HepG2 (cell line): ENCODE measurements around the gene EARS2. TPM values are rescaled to one million over a fixed set of nuclear protein-coding genes. Genes with fewer than 3 reads are reported as not detected.

ENCODE experiments used
- ARNTL ChIP-seq: sonication (generic); formaldehyde crosslinking; IDR thresholded peaks from 2 replicates; pipeline ENCODE4 v1.4.0; 2020; ENCODE audit warnings: mild to moderate bottlenecking, missing genetic modification reagents
- CBX5 ChIP-seq: sonication (generic); formaldehyde crosslinking; IDR thresholded peaks from 2 replicates; pipeline ENCODE4 v1.4.0; 2020; ENCODE audit warnings: missing genetic modification reagents, borderline replicate concordance
- DMAP1 ChIP-seq: IDR thresholded peaks from 2 replicates; pipeline ENCODE4 v1.6.1; 2016
- EP300 ChIP-seq, 3 experiments: sonication (generic) in 1 of 3; formaldehyde crosslinking in 1 of 3; IDR thresholded peaks; 2 replicates each; pipeline versions ENCODE4 v1.5.1 to v1.6.1; 2011 to 2020; ENCODE audit warnings: low read depth in 2 of 3, low read length in 2 of 3, borderline replicate concordance in 1 of 3, improper control_type of control experiment in 1 of 3, mild to moderate bottlenecking in 1 of 3, missing genetic modification reagents in 1 of 3, moderate library complexity in 1 of 3
- GFI1 ChIP-seq: sonication (generic); formaldehyde crosslinking; IDR thresholded peaks from 2 replicates; pipeline ENCODE4 v1.5.0; 2020; ENCODE audit warnings: missing genetic modification reagents, mild to moderate bottlenecking, borderline replicate concordance
- GTF3A ChIP-seq: sonication (generic); formaldehyde crosslinking; conservative IDR thresholded peaks from 2 replicates; pipeline ENCODE4 v1.4.0; 2020; ENCODE audit warnings: mild to moderate bottlenecking, missing genetic modification reagents
- HDAC1 ChIP-seq: sonication (generic); formaldehyde crosslinking; IDR thresholded peaks from 2 replicates; pipeline ENCODE4 v1.5.1; 2020; ENCODE audit warnings: mild to moderate bottlenecking, missing genetic modification reagents
- HIVEP1 ChIP-seq: sonication (generic); formaldehyde crosslinking; IDR thresholded peaks from 2 replicates; pipeline ENCODE4 v1.4.0; 2020; ENCODE audit warnings: mild to moderate bottlenecking, missing genetic modification reagents
- HOXA9 ChIP-seq: sonication (generic); formaldehyde crosslinking; IDR thresholded peaks from 2 replicates; pipeline ENCODE4 v1.8.1; 2022; ENCODE audit warnings: missing genetic modification reagents, mild to moderate bottlenecking, moderate library complexity, borderline replicate concordance
- KIAA2018 ChIP-seq: sonication (generic); formaldehyde crosslinking; IDR thresholded peaks from 2 replicates; pipeline ENCODE4 v1.5.0; 2020; ENCODE audit warnings: mild to moderate bottlenecking, missing genetic modification reagents, borderline replicate concordance
- NPAS2 ChIP-seq: sonication (generic); formaldehyde crosslinking; IDR thresholded peaks from 2 replicates; pipeline ENCODE4 v1.8.0; 2022; ENCODE audit warnings: mild to moderate bottlenecking, missing genetic modification reagents, borderline replicate concordance
- NRL ChIP-seq: sonication (generic); formaldehyde crosslinking; IDR thresholded peaks from 2 replicates; pipeline ENCODE4 v1.5.0; 2020; ENCODE audit warnings: missing genetic modification reagents, mild to moderate bottlenecking, moderate library complexity, borderline replicate concordance
- PITX1 ChIP-seq: sonication (generic); formaldehyde crosslinking; IDR thresholded peaks from 2 replicates; pipeline ENCODE4 v1.5.1; 2020; ENCODE audit warnings: mild to moderate bottlenecking, missing genetic modification reagents
- ZC3H13 ChIP-seq: sonication (generic); formaldehyde crosslinking; IDR thresholded peaks from 2 replicates; pipeline ENCODE4 v1.8.1; 2023; ENCODE audit warnings: mild to moderate bottlenecking, missing genetic modification reagents, moderate library complexity
- ZNF253 ChIP-seq: sonication (generic); formaldehyde crosslinking; IDR thresholded peaks from 2 replicates; pipeline ENCODE4 v1.8.0; 2022; ENCODE audit warnings: mild to moderate bottlenecking, missing genetic modification reagents, borderline replicate concordance
- ZNF530 ChIP-seq: sonication (generic); formaldehyde crosslinking; IDR thresholded peaks from 2 replicates; pipeline ENCODE4 v1.5.0; 2020; ENCODE audit warnings: low read depth, mild to moderate bottlenecking, missing genetic modification reagents
- ZNF615 ChIP-seq: sonication (generic); formaldehyde crosslinking; IDR thresholded peaks from 2 replicates; pipeline ENCODE4 v1.5.0; 2020; ENCODE audit warnings: mild to moderate bottlenecking, missing genetic modification reagents, borderline replicate concordance
- ZNF678 ChIP-seq: sonication (generic); formaldehyde crosslinking; IDR thresholded peaks from 2 replicates; pipeline ENCODE4 v1.4.0; 2020; ENCODE audit warnings: mild to moderate bottlenecking, missing genetic modification reagents
- ZNF724P ChIP-seq: sonication (generic); formaldehyde crosslinking; IDR thresholded peaks from 2 replicates; pipeline ENCODE4 v1.8.0; 2022; ENCODE audit warnings: missing genetic modification reagents, borderline replicate concordance
- ZSCAN21 ChIP-seq: sonication (generic); formaldehyde crosslinking; IDR thresholded peaks from 2 replicates; pipeline ENCODE4 v1.8.0; 2022; ENCODE audit warnings: mild to moderate bottlenecking, missing genetic modification reagents, moderate library complexity, borderline replicate concordance
- polyA plus RNA-seq, 8 experiments: library from polyadenylated mRNA; depleted of rRNA in 3 of 8; stranded (reverse) in 7 of 8; unstranded in 1 of 8; fragments of >200 nt; fragmentation: Illumina TruSeq in 4 of 8; extraction: Trizol in 4 of 8; gene quantifications; 2 replicates each; pipeline versions ENCODE4 v1.2.1 to v1.2.3, GENCODE V29; 2011 to 2016; ENCODE audit warnings: low read depth in 4 of 8, missing spikeins in 1 of 8, mixed read lengths in 1 of 8; ENCODE audit not compliant: insufficient read depth in 1 of 8
- total RNA-seq, 5 experiments: library from RNA; depleted of rRNA; stranded (reverse); fragments of >200 nt; fragmentation: Illumina TruSeq; extraction: Trizol; gene quantifications; 2 replicates each; pipeline ENCODE4 v1.2.3, GENCODE V29; 2016; ENCODE audit warnings: low read depth in 1 of 5
- TF ChIP-seq, protein P1 (sequence below): sonication (generic); formaldehyde crosslinking; IDR thresholded peaks from 2 replicates; pipeline ENCODE4 v1.4.0; 2020; ENCODE audit warnings: mild to moderate bottlenecking, missing genetic modification reagents

The EARS2 gene
- total and polyA plus RNA-seq, 2 of the 13 experiments (the other 11 are each of a cell fraction or from before 2014, with no cell fraction given): 49.4 to 80.4 TPM

- TF ChIP-seq, protein P1, sequence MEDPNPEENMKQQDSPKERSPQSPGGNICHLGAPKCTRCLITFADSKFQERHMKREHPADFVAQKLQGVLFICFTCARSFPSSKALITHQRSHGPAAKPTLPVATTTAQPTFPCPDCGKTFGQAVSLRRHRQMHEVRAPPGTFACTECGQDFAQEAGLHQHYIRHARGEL (CRISPR knock-in tag): 0 out of 2 replicates have a peak, but pooled peaks have one; percentile 76
- peak; percentile 77; the same call in 1 of the 2 replicates for TF ChIP-seq KIAA2018 (CRISPR knock-in tag)
- TF ChIP-seq ZNF253 (CRISPR knock-in tag): peak; percentile 71
- peak; percentile 96 for TF ChIP-seq ZSCAN21 (CRISPR knock-in tag)
- TF ChIP-seq ZNF615 (CRISPR knock-in tag): peak; percentile 93; the same call in 1 of the 2 replicates
- peak; percentile 98 for TF ChIP-seq ZNF724P
- TF ChIP-seq HDAC1: peak; percentile 97
- peak; percentile 89 for TF ChIP-seq ARNTL (CRISPR knock-in tag)
- peak; percentile 79; the same call in 1 of the 2 replicates for TF ChIP-seq GTF3A (CRISPR knock-in tag)
- TF ChIP-seq HIVEP1 (CRISPR knock-in tag): peak; percentile 90
- TF ChIP-seq GFI1: peak; percentile 92
- peak; percentile 98 for TF ChIP-seq NRL (CRISPR knock-in tag)
- peak; percentile 76; the same call in 1 of the 2 replicates for TF ChIP-seq ZC3H13
- TF ChIP-seq HOXA9 (CRISPR knock-in tag): no peak
- TF ChIP-seq CBX5 (CRISPR knock-in tag): peak; percentile 59; the same call in 1 of the 2 replicates
- peak; percentile 91 for TF ChIP-seq DMAP1
- peak; percentile 54; the same call in 1 of the 2 replicates for TF ChIP-seq PITX1 (CRISPR knock-in tag)
- TF ChIP-seq ZNF678 (CRISPR knock-in tag): peak; percentile 86
- TF ChIP-seq NPAS2 (CRISPR knock-in tag): no peak
- peak in 1 of 2 experiments; percentile 58; a peak in 1 of 4 replicates for TF ChIP-seq EP300 (IDR thresholded peaks at IDR 0.05; ENCODE audit: low read depth in 2 of 2, low read length in 2 of 2)
- TF ChIP-seq EP300 (CRISPR knock-in tag; IDR thresholded peaks at IDR 0.05; ENCODE audit: borderline replicate concordance): peak; percentile 69; the same call in 1 of the 2 replicates
- TF ChIP-seq ZNF530 (CRISPR knock-in tag): no peak
These were observed 39.0 kb upstream of the EARS2 start, which contains the start of gene NDUFAB1 (continued) for GRCh38 chr16:23595951-23596720.
